HG03159 (cell line): ENCODE data around the gene PGLYRP2.

ENCODE experiments used
- ATAC-seq: cut with Tn5 transposase; IDR thresholded peaks from one replicate; pipeline ENCODE4 v1.9.1; 2021; ENCODE audit warnings: mild to moderate bottlenecking, moderate library complexity; ENCODE audit not compliant: unreplicated experiment

The PGLYRP2 gene

GRCh38 chr19:15456871-15457700, 22.2 kb downstream of the PGLYRP2 start:
- no peak for ATAC-seq

GRCh38 chr19:15456441-15456840, 22.9 kb downstream of the PGLYRP2 start:
- ATAC-seq = no peak

DNA sequence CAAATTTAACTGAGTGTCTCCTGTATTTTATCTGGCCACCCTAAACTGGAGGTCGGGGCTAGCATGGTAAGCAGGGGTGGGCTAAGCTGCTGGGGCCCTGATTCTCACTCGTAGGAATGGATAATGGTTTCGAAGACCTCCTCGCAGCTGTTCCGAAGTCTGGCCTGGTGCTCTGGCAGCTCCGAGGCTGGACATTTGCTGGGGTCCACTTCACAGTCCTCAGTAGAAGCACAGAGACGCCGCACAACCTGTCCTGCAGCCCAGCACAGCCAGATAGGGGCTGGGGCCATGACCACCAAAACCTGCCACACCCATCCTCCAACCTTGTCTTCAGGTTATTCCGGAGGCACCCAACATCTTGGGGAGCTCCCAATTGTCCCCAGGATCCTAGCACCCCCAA, 23.3 kb downstream of the PGLYRP2 start:
- no peak for ATAC-seq

DNA sequence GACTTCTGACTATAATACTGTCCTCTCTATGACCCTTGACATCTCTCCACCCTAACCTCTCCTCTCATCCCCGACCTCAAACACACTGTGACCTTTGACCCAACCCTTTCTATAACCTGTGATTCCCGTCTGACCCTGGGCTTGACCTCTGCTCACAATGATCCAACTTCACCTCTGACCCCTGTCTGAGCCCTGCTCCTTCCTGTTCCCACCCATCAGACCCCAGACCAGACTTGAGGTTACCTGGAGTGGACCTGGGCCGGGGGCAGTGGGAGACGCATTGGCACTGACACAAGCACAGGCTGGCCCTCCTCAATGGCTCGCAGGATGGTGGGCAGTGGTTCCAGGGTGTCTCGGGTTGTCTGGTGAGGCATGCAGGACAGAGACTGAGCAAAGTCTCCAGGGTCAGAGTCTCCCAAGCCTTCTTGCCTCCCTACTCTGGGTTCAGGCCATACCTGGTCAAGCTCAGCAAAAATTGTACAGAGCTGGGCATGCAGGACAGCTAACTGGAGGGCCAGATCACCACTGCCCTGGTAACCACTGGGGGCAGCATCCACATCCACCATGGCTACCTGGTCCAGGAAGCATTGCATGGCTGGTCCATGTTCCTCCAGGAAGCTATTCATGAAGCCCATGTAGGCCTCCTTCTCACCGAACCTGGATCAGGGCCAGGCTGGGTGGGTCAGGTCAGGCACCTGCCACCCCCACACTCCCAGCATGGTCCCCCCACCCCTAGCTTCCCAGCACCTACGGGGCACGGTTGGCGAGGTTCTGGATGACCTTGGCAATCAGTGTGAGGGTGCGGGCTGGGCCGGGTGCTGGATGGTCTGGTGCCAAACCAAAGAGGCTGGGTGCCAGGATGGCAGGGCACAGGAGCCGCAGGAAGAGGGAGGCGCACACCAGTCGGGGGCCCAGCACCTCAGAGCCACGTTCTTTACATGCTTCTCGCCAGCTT, 25.1 kb downstream of the PGLYRP2 start:
- no peak for ATAC-seq

- no peak for ATAC-seq
Measured at GRCh38 chr19:15453091-15453578, 26.2 kb downstream of the PGLYRP2 start.

DNA sequence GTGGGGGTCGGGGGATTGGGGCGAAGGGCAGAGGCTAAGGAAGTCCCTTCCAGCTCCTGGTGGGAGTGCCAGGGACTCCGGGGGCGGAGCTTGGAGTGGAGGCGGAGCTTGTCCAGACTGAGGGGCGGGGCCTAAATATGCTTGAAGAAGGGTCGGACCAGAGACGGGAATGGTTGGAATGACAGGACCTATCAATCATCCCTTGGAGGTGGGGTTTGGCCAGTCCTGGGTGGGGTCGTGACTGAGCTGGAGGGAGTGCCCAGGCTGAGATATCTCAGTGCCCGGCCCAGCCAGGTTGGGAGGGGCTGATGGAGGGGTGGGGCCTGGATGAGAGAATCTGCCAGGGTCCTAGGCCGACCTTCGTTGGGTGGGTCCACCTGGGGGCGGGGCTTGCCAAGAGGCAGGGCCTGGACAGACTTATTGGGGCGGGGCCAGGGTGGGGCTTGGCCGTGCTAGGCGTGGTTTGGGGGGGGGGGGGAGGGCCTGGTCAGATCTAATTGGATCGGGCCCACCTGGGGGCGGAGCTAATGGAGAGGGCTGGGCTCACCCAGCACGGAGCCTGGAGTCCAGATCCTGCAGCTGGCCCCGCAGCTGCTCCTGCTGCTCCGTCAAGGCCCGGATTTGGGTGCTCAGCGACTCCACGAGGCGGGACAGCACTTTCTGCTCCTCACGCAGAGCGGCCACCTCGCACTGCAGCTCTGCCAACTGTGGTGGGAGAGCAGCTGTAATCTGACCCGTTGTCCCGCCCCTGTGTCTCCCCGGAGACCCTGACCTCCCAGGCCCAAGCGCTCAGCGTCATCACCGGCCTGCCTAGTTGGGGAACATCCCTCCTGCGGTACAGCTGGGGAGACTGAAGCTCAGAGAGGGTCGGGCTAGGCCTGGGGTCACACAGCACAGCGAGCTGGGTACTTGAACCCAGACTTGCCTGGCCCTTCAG, 26.9 kb downstream of the PGLYRP2 start:
- no peak for ATAC-seq

- no peak for ATAC-seq
Measured at GRCh38 chr19:15450528-15450890, 28.8 kb downstream of the PGLYRP2 start.

DNA sequence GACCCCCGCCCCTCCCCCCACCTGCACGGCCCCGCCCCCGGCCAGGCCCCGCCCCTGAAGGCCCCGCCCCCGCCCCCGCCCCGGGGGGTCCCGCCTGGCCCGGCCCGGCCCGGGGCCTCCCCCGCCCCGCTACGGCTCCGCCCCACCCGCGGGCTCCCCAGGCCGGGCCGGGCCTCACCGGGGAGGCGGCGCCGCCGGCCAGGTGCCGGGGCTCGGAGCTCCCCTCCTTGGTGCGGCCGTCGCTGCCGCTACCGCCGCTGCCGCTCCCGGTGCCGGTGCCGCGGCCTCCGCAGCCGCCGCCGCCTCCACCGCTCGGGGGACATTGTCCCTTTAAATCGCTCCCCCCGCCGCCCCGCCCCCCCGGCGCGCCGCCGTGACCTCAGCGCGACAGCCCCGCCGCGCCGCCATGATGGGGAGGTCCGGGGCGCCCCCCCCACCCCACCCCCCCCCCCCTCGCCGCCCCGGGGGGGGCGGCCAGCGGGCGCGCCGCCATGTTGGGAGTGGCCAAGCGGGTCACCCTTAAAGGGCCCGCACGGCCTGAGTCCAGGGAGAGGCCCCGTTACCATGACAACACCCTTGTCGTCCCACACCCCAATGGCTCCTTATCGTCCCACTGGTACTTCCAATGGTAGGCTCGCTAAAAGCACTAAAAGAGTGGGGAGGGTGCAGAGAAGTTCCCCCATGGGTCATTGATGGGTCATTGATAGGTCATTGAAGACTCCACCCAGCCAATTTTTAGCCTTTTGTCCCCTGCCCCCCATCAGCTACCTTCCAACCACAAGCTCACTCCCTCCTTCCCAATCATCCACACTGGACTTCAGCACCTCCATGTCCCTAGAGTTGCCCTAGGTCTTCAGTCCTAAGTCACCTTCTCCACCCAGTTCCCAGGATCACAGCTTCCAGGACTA, 29.4 kb downstream of the PGLYRP2 start, which contains the start of gene WIZ:
WIZ (minus strand) TSS at position 337 of the 908 bp plus-strand sequence. CDS start 1,649 bp downstream, outside the sequence.
- ATAC-seq = no peak

DNA sequence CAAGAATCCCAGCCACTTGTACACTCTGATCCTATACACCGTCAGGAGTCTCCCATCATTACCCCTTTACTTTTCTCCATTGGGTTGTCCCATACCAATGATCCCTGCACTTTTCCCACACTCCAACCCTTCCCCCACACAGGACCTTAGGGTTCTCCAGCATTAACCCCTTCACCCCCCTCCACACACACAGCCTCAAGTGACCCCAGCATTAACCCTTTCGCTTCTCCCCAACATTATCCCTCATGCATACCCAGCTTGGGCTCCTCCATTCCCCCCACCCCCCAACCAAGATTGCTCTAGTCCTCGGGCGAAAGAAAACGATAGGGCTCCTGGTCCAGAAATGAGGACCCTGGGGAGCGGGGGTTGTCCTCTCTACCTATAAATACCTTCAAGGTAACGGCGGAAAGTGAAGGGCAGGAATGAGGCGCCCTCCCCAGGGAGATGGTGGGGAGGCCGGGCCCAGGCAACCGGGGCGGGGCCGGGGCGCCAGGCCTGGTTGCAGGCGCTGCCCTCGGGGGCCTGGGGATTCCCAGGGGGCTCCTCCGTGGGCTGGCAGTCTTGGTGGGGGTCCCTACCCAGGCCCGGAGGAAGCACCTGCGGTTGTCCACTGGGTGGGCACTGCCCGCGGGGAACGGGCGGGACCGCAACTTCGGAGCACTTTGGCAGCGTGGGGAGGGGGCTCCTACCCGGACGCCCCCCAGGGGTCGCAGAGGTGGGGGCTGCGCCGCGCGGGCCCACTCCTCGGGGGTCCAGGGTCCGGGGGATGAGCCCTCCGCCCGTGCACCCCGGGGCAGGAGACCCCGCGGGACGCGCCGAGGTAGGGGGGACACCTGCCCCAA, 30.3 kb downstream of the PGLYRP2 start:
- ATAC-seq = no peak

GRCh38 chr19:15448044-15448777, 31.1 kb downstream of the PGLYRP2 start:
- ATAC-seq = no peak

DNA sequence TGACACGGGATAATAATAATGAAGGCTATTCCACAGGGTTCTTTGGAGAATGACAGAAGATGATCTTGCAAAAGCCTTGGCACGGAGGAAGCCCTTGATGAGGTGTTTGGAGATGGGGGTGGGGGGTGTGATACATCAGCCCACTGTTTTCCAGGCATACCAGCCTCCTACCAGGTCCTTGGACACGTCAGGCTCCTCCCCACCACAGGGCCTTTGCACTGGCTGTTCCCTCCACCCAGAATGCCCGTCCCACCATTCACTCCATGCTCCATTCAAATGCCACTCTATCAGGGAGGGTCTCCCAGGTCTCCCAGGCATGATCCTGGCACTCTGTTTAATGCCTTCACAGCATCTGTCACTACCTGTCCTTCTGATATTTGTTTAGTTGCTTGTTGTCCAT, 32.2 kb downstream of the PGLYRP2 start:
- ATAC-seq = no peak

DNA sequence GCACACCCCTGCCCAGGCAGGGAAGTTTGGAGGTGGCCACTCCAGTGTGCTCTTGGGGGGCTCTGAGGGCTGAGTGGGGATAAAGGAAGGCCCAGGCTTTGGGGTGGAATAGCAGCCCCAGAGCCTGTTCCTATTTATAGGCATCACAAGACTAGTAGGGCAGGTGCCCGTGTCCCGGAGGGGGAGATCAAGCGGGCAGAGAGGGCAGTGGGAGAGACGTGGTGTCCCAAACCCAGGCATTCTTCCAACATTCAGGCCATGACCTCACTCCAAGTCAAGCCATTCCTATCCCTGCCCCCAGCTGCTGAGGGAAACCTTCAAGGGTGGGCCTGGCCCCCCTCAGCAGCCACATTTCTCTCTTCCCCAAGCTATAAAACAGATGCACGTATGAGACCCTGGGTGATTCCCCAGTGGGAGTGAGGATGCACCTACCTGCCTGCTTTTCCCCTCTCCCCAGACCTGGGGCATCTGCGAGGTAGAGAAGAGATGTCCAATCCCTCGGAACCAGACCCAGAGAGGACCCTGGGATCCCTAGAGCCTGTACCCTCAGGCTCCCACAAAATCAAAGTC, 33.4 kb downstream of the PGLYRP2 start:
- no peak for ATAC-seq

GRCh38 chr19:15445227-15445605, 34.1 kb downstream of the PGLYRP2 start:
- ATAC-seq = no peak

DNA sequence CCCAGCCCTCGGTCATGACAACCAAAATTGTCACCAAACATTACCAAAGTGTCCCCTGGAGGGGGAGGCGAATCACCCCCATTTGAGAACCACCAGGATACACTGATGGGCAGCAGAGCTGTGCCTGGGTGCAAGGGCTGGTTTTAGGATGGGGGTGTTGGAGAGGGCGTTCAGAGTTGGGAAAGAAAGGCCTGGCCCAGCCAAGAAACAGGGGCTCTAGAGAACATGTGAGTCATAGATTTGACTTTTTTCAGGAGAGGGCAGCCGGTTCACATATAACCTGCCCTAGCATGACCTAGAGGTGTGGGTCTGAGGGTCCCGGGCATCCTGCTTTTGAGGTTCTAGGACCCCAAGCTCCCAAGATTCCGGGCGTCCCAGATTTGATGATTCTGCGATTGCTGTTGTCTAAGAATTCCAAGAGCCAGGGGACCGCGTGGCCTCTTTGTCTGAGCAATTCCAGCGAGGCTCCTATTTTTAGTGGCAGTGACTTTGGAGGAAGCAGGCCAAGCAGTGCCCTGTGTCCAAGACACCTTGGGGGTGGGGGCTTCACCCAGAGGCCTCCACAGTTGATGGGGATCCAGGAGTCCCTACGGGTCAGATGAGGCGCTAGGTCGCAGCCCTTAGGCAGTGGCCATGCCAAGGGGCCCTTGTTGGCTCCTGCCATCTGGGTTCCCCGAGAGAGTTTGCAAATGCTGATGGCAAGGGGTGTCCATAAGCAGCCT, 34.6 kb downstream of the PGLYRP2 start:
- ATAC-seq = no peak

GRCh38 chr19:15443838-15444237, 35.5 kb downstream of the PGLYRP2 start:
- ATAC-seq = no peak

DNA sequence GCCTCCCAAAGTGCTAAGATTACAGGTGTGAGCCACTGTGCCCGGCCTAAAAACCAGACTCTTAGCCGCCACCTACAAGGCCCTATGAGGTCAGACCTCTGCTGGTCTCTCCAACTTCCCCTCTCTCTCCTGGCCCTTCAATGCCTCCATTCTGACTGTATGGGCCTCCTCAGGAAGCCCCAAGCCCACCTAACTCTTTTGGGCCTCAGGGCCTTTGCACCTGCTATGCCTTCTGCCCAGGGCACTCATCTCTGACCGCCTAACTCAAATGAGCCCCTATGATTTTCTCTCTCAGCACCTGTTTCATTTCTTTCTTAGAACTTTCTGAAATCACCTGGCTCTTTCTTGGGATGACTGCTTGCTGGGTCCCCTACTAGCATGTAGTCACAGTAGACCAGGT, 36.0 kb downstream of the PGLYRP2 start:
- no peak for ATAC-seq
